Right atrium auricular region (tissue), 2 donors: ENCODE measurements around the gene KCNMB2. TPM values are rescaled to one million over a fixed set of nuclear protein-coding genes. Genes with fewer than 3 reads are reported as not detected.

Source experiments
- DNase-seq: peaks from one replicate; pipeline ENCODE4 v3.0.0-alpha.2; 2019; ENCODE audit warnings: low spot score
- H3K27ac ChIP-seq, 2 donors: fragments of 200-600 bp; sonication (generic); 1 replicate in 1 of 2; 2 replicates in 1 of 2; pipeline ENCODE4 v1.5.1; 2016 to 2019
- H3K27me3 ChIP-seq, 2 donors: fragments of 200-600 bp; sonication (generic); one replicate each; pipeline versions ENCODE4 v1.5.1 to v1.6.0; 2017 to 2019
- H3K36me3 ChIP-seq: fragments of 200-600 bp; sonication (generic); one replicate; pipeline ENCODE4 v1.5.1; 2016
- H3K4me1 ChIP-seq, 2 donors: fragments of 200-600 bp; sonication (generic); one replicate each; pipeline versions ENCODE4 v1.5.1 to v1.6.0; 2017 to 2019
- H3K4me3 ChIP-seq, 2 donors: fragments of 200-600 bp; sonication (generic); 1 replicate in 1 of 2; 2 replicates in 1 of 2; pipeline ENCODE4 v1.5.1; 2017 to 2019; ENCODE audit warnings: mild to moderate bottlenecking in 1 of 2, moderate library complexity in 1 of 2
- H3K9me3 ChIP-seq, 2 donors: fragments of 200-600 bp; sonication (generic); one replicate each; pipeline ENCODE4 v1.5.1; 2019
- total RNA-seq, 2 donors: library from RNA; depleted of rRNA; stranded (reverse); fragments of >200 nt; gene quantifications; one replicate each; pipeline ENCODE4 v1.1.0, GENCODE V29; 2016
- TF ChIP-seq, protein P1 (sequence below), 2 donors: fragments of 200-600 bp; sonication (generic); IDR thresholded peaks; one replicate each; pipeline ENCODE4 v1.5.1; 2019; ENCODE audit warnings: antibody characterized with exemption in 2 of 2

KCNMB2 gene
- total RNA-seq, 2 donors from 2014 or later, result 2.8 to 18.2 TPM

DNA sequence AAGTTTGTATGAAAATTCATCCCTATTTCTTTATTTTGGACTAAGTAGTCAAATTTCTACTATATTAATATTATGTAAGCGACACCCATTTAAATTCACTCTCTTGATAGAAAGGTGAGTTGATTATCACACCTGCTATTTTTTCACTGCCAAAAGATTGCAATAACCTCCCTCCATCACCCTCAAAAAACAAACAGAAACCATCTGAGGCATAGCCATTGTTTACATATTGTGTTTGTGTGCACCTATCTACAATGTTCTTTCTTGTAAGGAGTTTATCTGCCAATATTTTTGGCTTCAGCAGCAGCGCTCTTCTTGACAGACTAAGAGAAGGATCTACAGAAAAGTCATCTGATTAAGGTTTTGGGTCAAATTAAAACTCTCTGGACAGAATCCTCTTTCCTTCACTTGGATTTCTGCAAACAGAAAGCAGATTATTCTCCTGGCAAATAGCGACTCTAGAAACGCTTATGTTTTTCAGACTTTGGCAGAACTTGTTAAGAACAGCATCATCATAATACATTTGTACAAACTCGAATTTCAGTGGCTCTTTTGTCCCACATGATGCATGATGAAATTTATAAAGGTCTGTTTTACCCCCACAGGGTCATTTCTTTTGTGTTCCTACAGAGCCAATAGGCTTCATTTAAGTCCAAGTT, 48.6 kb downstream of the KCNMB2 start:
- Histone ChIP-seq H3K4me3 (no peak overlapping the region), H3K9me3 (peaks cover 0 to 6% of the 10 kb centered on the region in 2 donors), H3K27ac (peak overlapping the region in 1 of 2 donors; percentile 52), H3K4me1 (peaks cover 0 to 13% of the 10 kb centered on the region in 2 donors), H3K27me3 (no peaks in the 10 kb centered on the region), H3K36me3 (no peaks in the 10 kb centered on the region)
- DNase-seq, result no peak
- TF ChIP-seq, protein P1, sequence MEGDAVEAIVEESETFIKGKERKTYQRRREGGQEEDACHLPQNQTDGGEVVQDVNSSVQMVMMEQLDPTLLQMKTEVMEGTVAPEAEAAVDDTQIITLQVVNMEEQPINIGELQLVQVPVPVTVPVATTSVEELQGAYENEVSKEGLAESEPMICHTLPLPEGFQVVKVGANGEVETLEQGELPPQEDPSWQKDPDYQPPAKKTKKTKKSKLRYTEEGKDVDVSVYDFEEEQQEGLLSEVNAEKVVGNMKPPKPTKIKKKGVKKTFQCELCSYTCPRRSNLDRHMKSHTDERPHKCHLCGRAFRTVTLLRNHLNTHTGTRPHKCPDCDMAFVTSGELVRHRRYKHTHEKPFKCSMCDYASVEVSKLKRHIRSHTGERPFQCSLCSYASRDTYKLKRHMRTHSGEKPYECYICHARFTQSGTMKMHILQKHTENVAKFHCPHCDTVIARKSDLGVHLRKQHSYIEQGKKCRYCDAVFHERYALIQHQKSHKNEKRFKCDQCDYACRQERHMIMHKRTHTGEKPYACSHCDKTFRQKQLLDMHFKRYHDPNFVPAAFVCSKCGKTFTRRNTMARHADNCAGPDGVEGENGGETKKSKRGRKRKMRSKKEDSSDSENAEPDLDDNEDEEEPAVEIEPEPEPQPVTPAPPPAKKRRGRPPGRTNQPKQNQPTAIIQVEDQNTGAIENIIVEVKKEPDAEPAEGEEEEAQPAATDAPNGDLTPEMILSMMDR (IDR thresholded peaks at IDR 0.05), result no peak

DNA sequence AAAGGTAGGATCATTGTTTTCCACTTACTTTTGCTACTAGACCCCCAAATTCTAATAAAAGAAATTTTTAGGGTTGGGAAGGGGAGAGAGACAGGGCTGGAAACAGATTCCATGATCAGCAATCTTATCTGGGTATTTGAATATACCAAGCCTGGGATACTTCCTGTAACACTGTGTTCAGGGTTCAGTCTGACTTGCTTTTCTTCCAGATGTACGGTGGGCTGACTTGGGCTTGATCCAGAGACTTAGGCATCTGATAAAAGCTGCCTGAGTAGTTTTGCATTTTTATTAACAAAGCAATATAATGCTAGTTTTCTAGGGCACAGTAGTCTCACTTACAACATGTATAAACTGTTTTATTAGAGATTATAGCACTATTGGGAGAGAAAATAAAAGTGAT, 49.2 kb downstream of the KCNMB2 start:
- TF ChIP-seq, protein P1 (IDR thresholded peaks at IDR 0.05), result no peak
- no peaks in the 10 kb centered on the region for H3K36me3 ChIP-seq
- H3K9me3 ChIP-seq, result peaks cover 0 to 6% of the 10 kb centered on the region in 2 donors
- H3K27ac ChIP-seq, result peak overlapping the region in 1 of 2 donors; percentile 52
- no peak overlapping the region for H3K4me3 ChIP-seq
- DNase-seq, result no peak
- H3K4me1 ChIP-seq, result peaks cover 0 to 13% of the 10 kb centered on the region in 2 donors
- H3K27me3 ChIP-seq, result no peaks in the 10 kb centered on the region

DNA sequence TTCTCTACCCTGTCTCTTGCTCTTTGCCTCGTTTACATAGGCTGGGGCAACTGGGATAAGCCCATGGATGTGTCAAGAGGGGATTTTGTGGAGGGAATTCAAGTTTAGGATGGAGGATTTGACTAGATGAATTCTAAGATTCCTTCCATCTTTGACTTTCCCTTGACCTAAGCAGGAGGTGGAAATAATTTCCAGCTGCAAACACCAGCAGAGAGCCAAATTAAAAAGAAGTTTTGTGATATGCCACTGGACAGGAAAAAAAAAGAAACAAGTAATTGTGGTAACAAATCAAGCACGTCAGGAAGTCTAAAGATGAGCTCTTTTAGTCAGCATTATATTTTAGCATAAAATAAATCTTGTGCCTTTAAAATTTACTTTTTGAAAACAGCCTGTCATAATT, 49.8 kb downstream of the KCNMB2 start:
- Histone ChIP-seq H3K27me3 (no peaks in the 10 kb centered on the region), H3K4me3 (no peak overlapping the region), H3K36me3 (no peaks in the 10 kb centered on the region), H3K9me3 (peaks cover 0 to 3% of the 10 kb centered on the region in 2 donors), H3K27ac (no peak overlapping the region), H3K4me1 (peaks cover 0 to 13% of the 10 kb centered on the region in 2 donors)
- TF ChIP-seq, protein P1 (IDR thresholded peaks at IDR 0.05), result no peak
- DNase-seq, result no peak

DNA sequence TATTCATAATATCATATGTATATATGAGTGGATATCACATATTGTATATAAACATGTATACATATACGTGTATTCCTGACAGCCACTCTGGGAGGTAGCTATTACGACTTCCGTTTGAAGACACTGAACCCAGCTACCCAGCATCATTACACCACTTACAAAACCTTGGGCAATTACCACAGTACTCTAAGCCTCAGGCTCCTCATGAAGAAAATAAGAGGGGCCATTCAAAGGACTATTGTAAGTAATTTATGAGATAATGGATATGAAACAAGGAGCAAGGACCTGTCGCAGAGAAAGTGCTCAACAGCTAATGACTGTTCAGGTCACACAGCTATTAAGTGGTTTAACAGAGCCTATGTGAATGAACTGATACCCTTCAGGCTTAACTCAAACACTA, 52.4 kb downstream of the KCNMB2 start:
- TF ChIP-seq, protein P1 (IDR thresholded peaks at IDR 0.05), result no peak
- H3K27ac ChIP-seq, result no peak overlapping the region
- no peaks in the 10 kb centered on the region for H3K27me3 ChIP-seq
- peaks cover 0 to 13% of the 10 kb centered on the region in 2 donors for H3K4me1 ChIP-seq
- no peaks in the 10 kb centered on the region for H3K36me3 ChIP-seq
- no peaks in the 10 kb centered on the region for H3K9me3 ChIP-seq
- DNase-seq, result no peak
- H3K4me3 ChIP-seq, result no peak overlapping the region

DNA sequence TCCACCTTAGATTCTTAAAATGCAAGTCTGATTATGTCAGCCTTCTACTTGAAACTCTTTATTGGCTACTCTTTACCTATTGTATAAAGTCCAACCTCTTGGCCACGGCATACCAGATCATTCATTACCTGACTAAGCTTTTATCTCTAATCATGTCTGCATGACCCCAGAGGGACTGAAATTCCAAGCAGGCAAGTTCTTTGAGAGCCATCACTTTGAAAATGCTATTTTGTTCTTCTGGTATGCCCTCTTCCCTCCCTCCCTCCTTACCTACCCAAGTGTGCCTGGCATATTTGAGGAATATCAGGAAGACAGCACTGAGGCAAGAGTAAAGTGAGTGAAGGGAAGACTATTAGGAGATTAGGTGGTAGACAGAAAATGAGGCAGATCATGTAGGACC, 57.5 kb downstream of the KCNMB2 start:
- no peak overlapping the region for H3K4me3 ChIP-seq
- H3K4me1 ChIP-seq, result peaks cover 0 to 4% of the 10 kb centered on the region in 2 donors
- H3K27ac ChIP-seq, result no peak overlapping the region
- no peaks in the 10 kb centered on the region for H3K36me3 ChIP-seq
- no peaks in the 10 kb centered on the region for H3K9me3 ChIP-seq
- DNase-seq, result no peak
- TF ChIP-seq, protein P1 (IDR thresholded peaks at IDR 0.05), result no peak
- no peaks in the 10 kb centered on the region for H3K27me3 ChIP-seq

DNA sequence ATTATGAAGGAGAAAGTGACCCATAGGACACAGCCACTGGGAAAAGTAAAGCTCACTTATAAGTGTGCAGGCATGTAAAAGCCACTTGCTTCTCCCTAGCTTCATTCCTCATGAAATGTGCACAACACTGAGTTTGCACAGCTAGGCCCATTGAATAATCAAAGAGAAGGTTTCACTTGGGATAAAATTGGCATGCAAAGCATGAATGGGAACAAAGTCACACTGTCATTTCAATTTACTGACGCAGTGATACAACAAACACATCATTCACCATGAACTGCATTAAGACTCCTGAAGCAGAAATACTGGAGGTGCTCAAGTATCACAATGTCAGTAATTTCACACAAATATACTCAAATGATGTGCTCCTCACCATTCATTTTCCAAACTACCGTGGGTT, 61.1 kb downstream of the KCNMB2 start:
- no peaks in the 10 kb centered on the region for H3K27me3 ChIP-seq

More for the DNA sequence above, 61.1 kb downstream of the KCNMB2 start:
- Histone ChIP-seq H3K9me3 (no peaks in the 10 kb centered on the region), H3K4me3 (no peak overlapping the region), H3K36me3 (no peaks in the 10 kb centered on the region), H3K27ac (no peak overlapping the region), H3K4me1 (peaks cover 0 to 4% of the 10 kb centered on the region in 2 donors)
- DNase-seq, result no peak
- TF ChIP-seq, protein P1 (IDR thresholded peaks at IDR 0.05), result no peak
